Thymus (tissue), 11 donors: ENCODE results near the gene ACVR2B. TPM values are rescaled to one million over a fixed set of nuclear protein-coding genes. Genes with fewer than 3 reads are reported as not detected.

Experiments used
- DNase-seq, 9 donors: peaks; one replicate each; pipeline ENCODE4 v3.0.0-alpha.2; 2013; ENCODE audit warnings: low spot score in 9 of 9, low read depth in 6 of 9, missing footprints in 1 of 9
- H3K27ac ChIP-seq, 2 donors: one replicate each; pipeline ENCODE4 v1.5.1; 2013; ENCODE audit warnings: control low read depth in 1 of 2, low read depth in 1 of 2, low read length in 1 of 2, mild to moderate bottlenecking in 1 of 2, moderate library complexity in 1 of 2
- H3K27me3 ChIP-seq, 2 donors: one replicate each; pipeline ENCODE4 v1.5.1; 2013; ENCODE audit warnings: low read length in 1 of 2; ENCODE audit not compliant: control insufficient read depth in 2 of 2, insufficient read depth in 1 of 2
- H3K36me3 ChIP-seq, 2 donors: one replicate each; pipeline ENCODE4 v1.5.1; 2013; ENCODE audit warnings: low read length in 1 of 2, mild to moderate bottlenecking in 1 of 2, moderate library complexity in 1 of 2; ENCODE audit not compliant: control insufficient read depth in 2 of 2, insufficient read depth in 2 of 2
- H3K4me1 ChIP-seq, 2 donors: one replicate each; pipeline ENCODE4 v1.5.1; 2013; ENCODE audit warnings: low read length in 2 of 2; ENCODE audit not compliant: control insufficient read depth in 2 of 2, insufficient read depth in 2 of 2
- H3K4me3 ChIP-seq, 2 donors: one replicate each; pipeline ENCODE4 v1.5.1; 2013; ENCODE audit warnings: low read length in 2 of 2, control low read depth in 1 of 2, mild to moderate bottlenecking in 1 of 2
- H3K9me3 ChIP-seq, 2 donors: one replicate each; pipeline ENCODE4 v1.5.1; 2013; ENCODE audit warnings: low read length in 1 of 2, mild to moderate bottlenecking in 1 of 2; ENCODE audit not compliant: control insufficient read depth in 2 of 2, insufficient read depth in 1 of 2
- WGBS: extraction: QIAGEN DNeasy Blood & Tissue Kit; methylation state at CpG from one replicate; pipeline ENCODE4 v1.1.7; 2013; 5-methylcytosine and 5-hydroxymethylcytosine counted together
- polyA plus RNA-seq: library from polyadenylated mRNA; stranded (reverse); fragments of 200-250 nt; gene quantifications from one replicate; pipeline ENCODE4 v1.2.3, GENCODE V29; 2013
- total RNA-seq: library from RNA; stranded (reverse); fragments of 120-200 nt; gene quantifications from one replicate; pipeline ENCODE4 v1.2.4, GENCODE V29; 2013
- donor health status: healthy.

The ACVR2B gene
- total and polyA plus RNA-seq, 2 donors, result 2.4 to 6.3 TPM

GRCh38 chr3:38526792-38527191 lies 73.1 kb downstream of the ACVR2B start:
- Histone ChIP-seq H3K27ac (no peak overlapping the region), H3K9me3 (no peaks in the 10 kb centered on the region), H3K4me3 (no peak overlapping the region), H3K4me1 (no peaks in the 10 kb centered on the region), H3K36me3 (peaks cover 26 to 30% of the 10 kb centered on the region in 2 donors), H3K27me3 (no peaks in the 10 kb centered on the region)
- 98% methylated on average over 14 of the region's 14 CpGs for WGBS
- no peak for DNase-seq

GRCh38 chr3:38528457-38528856 lies 74.8 kb downstream of the ACVR2B start:
- WGBS, result 98% methylated on average over 1 of the region's 1 CpG
- Histone ChIP-seq H3K9me3 (no peaks in the 10 kb centered on the region), H3K27ac (no peak overlapping the region), H3K4me3 (no peak overlapping the region), H3K36me3 (peaks cover 24 to 27% of the 10 kb centered on the region in 2 donors), H3K27me3 (no peaks in the 10 kb centered on the region), H3K4me1 (no peaks in the 10 kb centered on the region)
- DNase-seq, result no peak

GRCh38 chr3:38532529-38532928 lies 78.8 kb downstream of the ACVR2B start:
- Histone ChIP-seq H3K27ac (no peak overlapping the region), H3K27me3 (no peaks in the 10 kb centered on the region), H3K4me3 (no peak overlapping the region), H3K4me1 (no peaks in the 10 kb centered on the region), H3K9me3 (no peaks in the 10 kb centered on the region), H3K36me3 (peaks cover 3 to 13% of the 10 kb centered on the region in 2 donors)
- WGBS, result 64% methylated on average over 3 of the region's 3 CpGs
- DNase-seq, result no peak

GRCh38 chr3:38533285-38533976 lies 79.7 kb downstream of the ACVR2B start:
- WGBS, result 96% methylated on average over 13 of the region's 13 CpGs

GRCh38 chr3:38534180-38534579 lies 80.5 kb downstream of the ACVR2B start:
- Histone ChIP-seq H3K27me3 (no peaks in the 10 kb centered on the region), H3K9me3 (no peaks in the 10 kb centered on the region), H3K4me1 (no peaks in the 10 kb centered on the region), H3K4me3 (no peak overlapping the region), H3K36me3 (peaks cover 3 to 7% of the 10 kb centered on the region in 2 donors), H3K27ac (no peak overlapping the region)
- no peak for DNase-seq
- 99% methylated on average over 2 of the region's 2 CpGs for WGBS

More at GRCh38 chr3:38533285-38533976, 79.7 kb downstream of the ACVR2B start:
- Histone ChIP-seq H3K27me3 (no peaks in the 10 kb centered on the region), H3K4me3 (no peak overlapping the region), H3K4me1 (no peaks in the 10 kb centered on the region), H3K9me3 (no peaks in the 10 kb centered on the region), H3K27ac (no peak overlapping the region), H3K36me3 (peaks cover 3 to 9% of the 10 kb centered on the region in 2 donors)
- DNase-seq, result no peak

- H3K4me1 ChIP-seq, result no peaks in the 10 kb centered on the region
- H3K4me3 ChIP-seq, result no peak overlapping the region
- H3K36me3 ChIP-seq, result peaks cover 3 to 7% of the 10 kb centered on the region in 2 donors
- no peaks in the 10 kb centered on the region for H3K27me3 ChIP-seq
- DNase-seq, result no peak
- H3K27ac ChIP-seq, result no peak overlapping the region
- H3K9me3 ChIP-seq, result no peaks in the 10 kb centered on the region
- WGBS, result 99% methylated on average over 7 of the region's 7 CpGs
These were observed 80.9 kb downstream of the ACVR2B start for GRCh38 chr3:38534604-38535003.

- Histone ChIP-seq H3K27ac (no peak overlapping the region), H3K36me3 (peaks cover 3 to 7% of the 10 kb centered on the region in 2 donors), H3K27me3 (no peaks in the 10 kb centered on the region), H3K4me3 (no peak overlapping the region), H3K4me1 (no peaks in the 10 kb centered on the region), H3K9me3 (no peaks in the 10 kb centered on the region)
- DNase-seq, result no peak
- 94% methylated on average over 3 of the region's 3 CpGs for WGBS
These were observed 83.0 kb downstream of the ACVR2B start for GRCh38 chr3:38536671-38537070.

GRCh38 chr3:38538773-38539353 lies 85.2 kb downstream of the ACVR2B start:
- DNase-seq, result no peak
- Histone ChIP-seq H3K36me3 (peaks cover 3% of the 10 kb centered on the region in 2 donors), H3K4me1 (no peaks in the 10 kb centered on the region), H3K9me3 (no peaks in the 10 kb centered on the region), H3K27ac (no peak overlapping the region), H3K4me3 (no peak overlapping the region), H3K27me3 (no peaks in the 10 kb centered on the region)
- 96% methylated on average over 8 of the region's 8 CpGs for WGBS

- no peak overlapping the region for H3K4me3 ChIP-seq
- H3K27me3 ChIP-seq, result no peaks in the 10 kb centered on the region
- H3K36me3 ChIP-seq, result no peaks in the 10 kb centered on the region
- DNase-seq, result no peak
- H3K27ac ChIP-seq, result no peak overlapping the region
- H3K9me3 ChIP-seq, result no peaks in the 10 kb centered on the region
- H3K4me1 ChIP-seq, result no peaks in the 10 kb centered on the region
- 93% methylated on average over 9 of the region's 9 CpGs for WGBS
These were observed 88.1 kb downstream of the ACVR2B start for GRCh38 chr3:38541806-38542205.
